ENCODE results near the gene MLYCD.

DNA sequence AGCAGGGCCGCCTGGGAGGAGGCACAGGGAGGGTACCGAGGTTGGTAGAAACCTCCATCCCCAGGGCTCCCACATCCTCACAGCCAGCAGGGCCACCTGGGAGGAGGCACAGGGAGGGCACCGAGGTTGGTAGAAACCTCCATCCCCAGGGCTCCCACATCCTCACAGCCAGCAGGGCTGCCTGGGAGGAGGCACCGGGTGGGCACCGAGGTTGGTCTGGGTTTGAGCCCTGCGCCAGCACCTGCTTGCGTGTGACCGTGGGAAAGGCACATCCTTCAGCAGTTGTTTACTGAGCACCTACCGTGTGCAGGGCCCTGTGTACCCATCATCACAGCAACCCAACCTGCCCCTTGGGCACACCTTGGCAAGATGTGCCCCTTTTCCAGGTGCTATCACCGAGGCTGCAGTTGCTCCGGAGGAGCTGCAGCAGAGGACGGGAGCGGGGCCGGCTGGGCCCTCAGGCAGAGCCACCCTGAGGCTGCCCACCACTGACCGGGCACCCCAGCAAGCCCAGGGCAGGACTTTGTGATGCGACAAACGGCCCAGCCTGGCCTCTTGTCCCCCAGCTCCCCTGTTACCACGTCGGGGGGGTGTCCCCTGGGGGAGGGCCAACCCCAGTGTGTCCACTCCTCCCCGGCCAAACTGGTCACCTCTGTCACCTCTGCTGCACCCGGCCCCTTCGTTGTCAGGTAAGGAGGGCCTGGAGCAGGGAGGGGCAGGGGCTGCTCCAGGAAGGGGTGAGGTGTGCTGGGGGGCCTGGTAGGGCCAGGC, 32.0 kb downstream of the MLYCD start:
- TF ChIP-seq CTCF (IDR thresholded peaks at IDR 0.05; ENCODE audit: insufficient read depth, low read depth, low read length) (no peak), EZH2 (IDR thresholded peaks at IDR 0.05; ENCODE audit: insufficient read depth, low read length) (no peak)

All from astrocyte (in vitro differentiated cells and primary cell).